H9 (cell line): ENCODE results near the gene NR2F1-AS1. TPM values are rescaled to one million over a fixed set of nuclear protein-coding genes. Genes with fewer than 3 reads are reported as not detected.

Experiments
- DNase-seq: peaks from one replicate; pipeline ENCODE4 v3.0.0-alpha.2; 2017
- H2AFZ ChIP-seq: one replicate; pipeline ENCODE4 v1.6.1; 2013; ENCODE audit warnings: mild to moderate bottlenecking, low read length, control low read depth, moderate library complexity
- H2AK5ac ChIP-seq: 2 replicates; pipeline ENCODE4 v1.6.1; 2013; ENCODE audit warnings: low read length, control low read depth, mixed read lengths; ENCODE audit not compliant: insufficient read length
- H2BK120ac ChIP-seq: one replicate; pipeline ENCODE4 v1.6.1; 2013; ENCODE audit warnings: low read depth, mild to moderate bottlenecking, low read length, control low read depth, inconsistent platforms; ENCODE audit not compliant: poor library complexity, severe bottlenecking
- H2BK12ac ChIP-seq: 2 replicates; pipeline ENCODE4 v1.6.1; 2013; ENCODE audit warnings: low read length, control low read depth, mixed read lengths, low read depth; ENCODE audit not compliant: insufficient read length
- H2BK15ac ChIP-seq: 2 replicates; pipeline ENCODE4 v1.6.1; 2013; ENCODE audit warnings: low read depth, low read length, control low read depth
- H2BK20ac ChIP-seq: one replicate; pipeline ENCODE4 v1.6.1; 2013; ENCODE audit warnings: low read depth, mild to moderate bottlenecking, low read length, control low read depth, inconsistent platforms; ENCODE audit not compliant: poor library complexity, severe bottlenecking
- H2BK5ac ChIP-seq: 2 replicates; pipeline ENCODE4 v1.6.1; 2013; ENCODE audit warnings: low read length, control low read depth, mixed read lengths; ENCODE audit not compliant: insufficient read length
- H3K14ac ChIP-seq: 2 replicates; pipeline ENCODE4 v1.6.1; 2013; ENCODE audit warnings: low read length, control low read depth; ENCODE audit not compliant: insufficient read depth
- H3K18ac ChIP-seq: 2 replicates; pipeline ENCODE4 v1.6.1; 2013; ENCODE audit warnings: low read depth, mild to moderate bottlenecking, mixed read lengths, low read length, control low read depth; ENCODE audit not compliant: insufficient read length
- H3K23ac ChIP-seq: 2 replicates; pipeline ENCODE4 v1.6.1; 2013; ENCODE audit warnings: low read length, control low read depth, mixed read lengths, low read depth; ENCODE audit not compliant: insufficient read length
- H3K23me2 ChIP-seq: 2 replicates; pipeline ENCODE4 v1.6.1; 2013; ENCODE audit warnings: low read depth, mild to moderate bottlenecking, mixed read lengths, low read length, control low read depth; ENCODE audit not compliant: insufficient read length, poor library complexity, severe bottlenecking
- H3K27ac ChIP-seq: 2 replicates; pipeline ENCODE4 v1.5.1; 2013; ENCODE audit warnings: low read length, control low read depth, mixed read lengths, low read depth; ENCODE audit not compliant: insufficient read length
- H3K27me3 ChIP-seq: 2 replicates; pipeline ENCODE4 v1.6.1; 2013; ENCODE audit warnings: low read length, control low read depth, inconsistent platforms; ENCODE audit not compliant: insufficient read depth
- H3K4ac ChIP-seq: 2 replicates; pipeline ENCODE4 v1.6.1; 2013; ENCODE audit warnings: low read depth, mild to moderate bottlenecking, control low read depth, inconsistent platforms, low read length, moderate library complexity
- H3K4me1 ChIP-seq: 2 replicates; pipeline ENCODE4 v1.6.1; 2013; ENCODE audit warnings: low read length, control low read depth, inconsistent platforms; ENCODE audit not compliant: insufficient read depth
- H3K4me2 ChIP-seq: 2 replicates; pipeline ENCODE4 v1.6.1; 2013; ENCODE audit warnings: low read length, control low read depth, mixed read lengths; ENCODE audit not compliant: insufficient read length, insufficient read depth
- H3K56ac ChIP-seq: 2 replicates; pipeline ENCODE4 v1.6.1; 2013; ENCODE audit warnings: low read depth, mild to moderate bottlenecking, mixed read lengths, low read length, control low read depth; ENCODE audit not compliant: insufficient read length
- H3K79me1 ChIP-seq: 2 replicates; pipeline ENCODE4 v1.6.1; 2013; ENCODE audit warnings: low read depth, mild to moderate bottlenecking, moderate library complexity, low read length, control low read depth, inconsistent platforms; ENCODE audit not compliant: insufficient read depth, poor library complexity, severe bottlenecking
- H3K79me2 ChIP-seq: 2 replicates; pipeline ENCODE4 v1.6.1; 2013; ENCODE audit warnings: low read length, control low read depth, inconsistent platforms; ENCODE audit not compliant: insufficient read depth
- H3K9ac ChIP-seq: 2 replicates; pipeline ENCODE4 v1.6.1; 2013; ENCODE audit warnings: low read length, control low read depth, mixed read lengths; ENCODE audit not compliant: insufficient read length; ENCODE audit errors: extremely low read depth
- H3K9me3 ChIP-seq: one replicate; pipeline ENCODE4 v1.6.1; 2013; ENCODE audit warnings: low read depth, low read length, inconsistent platforms; ENCODE audit not compliant: control insufficient read depth
- H3T11ph ChIP-seq: one replicate; pipeline ENCODE4 v1.6.1; 2013; ENCODE audit warnings: mild to moderate bottlenecking, low read length, control low read depth, inconsistent platforms
- H4K20me1 ChIP-seq: one replicate; pipeline ENCODE4 v1.6.1; 2013; ENCODE audit not compliant: control insufficient read depth, insufficient read length, insufficient read depth
- H4K5ac ChIP-seq: 2 replicates; pipeline ENCODE4 v1.6.1; 2013; ENCODE audit warnings: low read depth, mild to moderate bottlenecking, mixed read lengths, low read length, control low read depth; ENCODE audit not compliant: insufficient read length
- H4K8ac ChIP-seq: replicated peaks from 2 replicates; pipeline ENCODE4 v1.6.1; 2013; ENCODE audit warnings: low read length, control low read depth, mixed read lengths, low read depth; ENCODE audit not compliant: insufficient read length
- H4K91ac ChIP-seq: 2 replicates; pipeline ENCODE4 v1.6.1; 2013; ENCODE audit warnings: low read depth, mild to moderate bottlenecking, moderate library complexity, mixed read lengths, low read length, control low read depth; ENCODE audit not compliant: insufficient read length
- H3K27ac Mint-ChIP-seq, 3 experiments: 2 replicates in 2 of 3; 3 replicates in 1 of 3; pipeline ENCODE4 v1.8.0; 2020 to 2021; ENCODE audit warnings: mixed read lengths in 3 of 3, mild to moderate bottlenecking in 1 of 3, moderate library complexity in 1 of 3
- H3K27me3 Mint-ChIP-seq: 2 replicates; pipeline ENCODE4 v1.8.0; 2021; ENCODE audit warnings: low read depth, mild to moderate bottlenecking, moderate library complexity, mixed read lengths
- H3K36me3 Mint-ChIP-seq, 3 experiments: 2 replicates in 2 of 3; 3 replicates in 1 of 3; pipeline ENCODE4 v1.8.0; 2020 to 2021; ENCODE audit warnings: low read depth in 3 of 3, mixed read lengths in 3 of 3; ENCODE audit not compliant: insufficient read depth in 1 of 3
- H3K4me1 Mint-ChIP-seq, 2 experiments: 2 replicates each; pipeline ENCODE4 v1.8.0; 2020; ENCODE audit warnings: mixed read lengths in 2 of 2
- H3K4me3 Mint-ChIP-seq, 2 experiments: 2 replicates in 1 of 2; 3 replicates in 1 of 2; pipeline ENCODE4 v1.8.0; 2020 to 2021; ENCODE audit warnings: mild to moderate bottlenecking in 2 of 2, mixed read lengths in 2 of 2, moderate library complexity in 1 of 2
- H3K9me3 Mint-ChIP-seq, 2 experiments: 2 replicates in 1 of 2; 3 replicates in 1 of 2; pipeline ENCODE4 v1.8.0; 2020; ENCODE audit warnings: mild to moderate bottlenecking in 2 of 2, mixed read lengths in 2 of 2, moderate library complexity in 1 of 2
- WGBS: extraction: QIAGEN DNeasy Blood & Tissue Kit; methylation state at CpG from one replicate; pipeline ENCODE4 v1.1.7; 2013; ENCODE audit warnings: missing lambda C conversion rate, low lambda C conversion rate, mixed read lengths; ENCODE audit not compliant: insufficient read length; ENCODE audit errors: extremely low coverage; 5-methylcytosine and 5-hydroxymethylcytosine counted together
- total RNA-seq: library from RNA; stranded (reverse); gene quantifications from 2 replicates; pipeline ENCODE4 v1.2.1, GENCODE V29; 2021
- TF ChIP-seq, protein P1 (sequence below): fragments of 200-600 bp; sonication (generic); conservative IDR thresholded peaks from 3 replicates; pipeline ENCODE4 v1.8.0; 2021; ENCODE audit warnings: antibody characterized with exemption, mild to moderate bottlenecking

NR2F1-AS1 gene
- total RNA-seq, 1 experiment from 2014 or later = 1.9 TPM

DNA sequence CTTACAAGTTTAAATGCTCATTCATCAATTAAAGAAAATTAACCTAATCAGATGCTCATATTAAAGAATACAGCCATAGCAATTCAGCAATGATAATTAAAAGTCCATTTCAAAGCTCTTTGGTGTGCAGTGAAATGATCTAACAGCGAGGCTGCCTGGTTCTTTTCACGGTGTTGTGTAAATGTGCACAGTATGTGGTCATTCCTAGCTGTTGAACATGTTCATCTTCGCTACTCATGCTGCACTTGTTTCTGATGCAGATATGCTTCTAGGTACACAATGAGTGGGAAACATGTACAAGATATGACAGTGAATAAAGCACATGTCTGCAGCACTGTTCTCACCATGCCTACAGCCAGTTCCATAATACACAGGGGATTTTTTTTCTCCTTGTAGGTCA is 163.5 kb downstream of the NR2F1-AS1 start:
- DNase-seq = no peak
- no peak overlapping the region for H2AFZ ChIP-seq
- H3K4me1 ChIP-seq = peaks cover 5% of the 10 kb centered on the region; the same call in 1 of the 2 replicates
- H3K9ac ChIP-seq = no peak overlapping the region
- H3K27ac ChIP-seq = no peak overlapping the region
- no peak overlapping the region for H4K91ac ChIP-seq
- H4K5ac ChIP-seq = no peak overlapping the region
- TF ChIP-seq, protein P1, sequence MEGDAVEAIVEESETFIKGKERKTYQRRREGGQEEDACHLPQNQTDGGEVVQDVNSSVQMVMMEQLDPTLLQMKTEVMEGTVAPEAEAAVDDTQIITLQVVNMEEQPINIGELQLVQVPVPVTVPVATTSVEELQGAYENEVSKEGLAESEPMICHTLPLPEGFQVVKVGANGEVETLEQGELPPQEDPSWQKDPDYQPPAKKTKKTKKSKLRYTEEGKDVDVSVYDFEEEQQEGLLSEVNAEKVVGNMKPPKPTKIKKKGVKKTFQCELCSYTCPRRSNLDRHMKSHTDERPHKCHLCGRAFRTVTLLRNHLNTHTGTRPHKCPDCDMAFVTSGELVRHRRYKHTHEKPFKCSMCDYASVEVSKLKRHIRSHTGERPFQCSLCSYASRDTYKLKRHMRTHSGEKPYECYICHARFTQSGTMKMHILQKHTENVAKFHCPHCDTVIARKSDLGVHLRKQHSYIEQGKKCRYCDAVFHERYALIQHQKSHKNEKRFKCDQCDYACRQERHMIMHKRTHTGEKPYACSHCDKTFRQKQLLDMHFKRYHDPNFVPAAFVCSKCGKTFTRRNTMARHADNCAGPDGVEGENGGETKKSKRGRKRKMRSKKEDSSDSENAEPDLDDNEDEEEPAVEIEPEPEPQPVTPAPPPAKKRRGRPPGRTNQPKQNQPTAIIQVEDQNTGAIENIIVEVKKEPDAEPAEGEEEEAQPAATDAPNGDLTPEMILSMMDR = no peak
- H3K4me3 Mint-ChIP-seq = no peak overlapping the region
- H3K18ac ChIP-seq = no peak overlapping the region
- peaks cover 26 to 28% of the 10 kb centered on the region in 2 experiments for H3K4me1 Mint-ChIP-seq
- H3K9me3 Mint-ChIP-seq = no peaks in the 10 kb centered on the region
- no peak overlapping the region for H3K14ac ChIP-seq
- no peaks in the 10 kb centered on the region for H3K23me2 ChIP-seq
- no peaks in the 10 kb centered on the region for H3K27me3 ChIP-seq
- H2BK20ac ChIP-seq = no peak overlapping the region
- no peak overlapping the region for H2BK15ac ChIP-seq
- no CpG with 5 or more reads among the region's 3 CpGs for WGBS
- no peaks in the 10 kb centered on the region for H3K9me3 ChIP-seq
- H3K4me2 ChIP-seq = no peak overlapping the region
- H3K23ac ChIP-seq = no peak overlapping the region
- no peak overlapping the region for H4K8ac ChIP-seq
- no peak overlapping the region for H3T11ph ChIP-seq
- no peaks in the 10 kb centered on the region for H3K79me1 ChIP-seq
- H4K20me1 ChIP-seq = no peaks in the 10 kb centered on the region
- no peaks in the 10 kb centered on the region; a peak in 1 of 7 replicates for H3K36me3 Mint-ChIP-seq
- no peak overlapping the region for H3K4ac ChIP-seq
- H3K27ac Mint-ChIP-seq = peak overlapping the region in 1 of 3 experiments; percentile 12; a peak in 1 of 7 replicates
- H3K79me2 ChIP-seq = no peaks in the 10 kb centered on the region
- no peak overlapping the region for H2BK5ac ChIP-seq
- no peak overlapping the region for H3K56ac ChIP-seq
- no peak overlapping the region for H2BK12ac ChIP-seq
- H3K27me3 Mint-ChIP-seq = no peaks in the 10 kb centered on the region
- no peak overlapping the region for H2AK5ac ChIP-seq
- no peak overlapping the region for H2BK120ac ChIP-seq
